HG03060 (cell line): ENCODE data around the gene SUSD4.
"Not testable (repeated sequence)": the region's sequence is repeated elsewhere in the genome, so short reads cannot be mapped to it uniquely, and the experiment has no call there.

Source experiments
- ATAC-seq: cut with Tn5 transposase; IDR thresholded peaks from one replicate; pipeline ENCODE4 v1.9.1; 2021; ENCODE audit warnings: low read depth, moderate number of reproducible peaks; ENCODE audit not compliant: unreplicated experiment

The SUSD4 gene, protein sequence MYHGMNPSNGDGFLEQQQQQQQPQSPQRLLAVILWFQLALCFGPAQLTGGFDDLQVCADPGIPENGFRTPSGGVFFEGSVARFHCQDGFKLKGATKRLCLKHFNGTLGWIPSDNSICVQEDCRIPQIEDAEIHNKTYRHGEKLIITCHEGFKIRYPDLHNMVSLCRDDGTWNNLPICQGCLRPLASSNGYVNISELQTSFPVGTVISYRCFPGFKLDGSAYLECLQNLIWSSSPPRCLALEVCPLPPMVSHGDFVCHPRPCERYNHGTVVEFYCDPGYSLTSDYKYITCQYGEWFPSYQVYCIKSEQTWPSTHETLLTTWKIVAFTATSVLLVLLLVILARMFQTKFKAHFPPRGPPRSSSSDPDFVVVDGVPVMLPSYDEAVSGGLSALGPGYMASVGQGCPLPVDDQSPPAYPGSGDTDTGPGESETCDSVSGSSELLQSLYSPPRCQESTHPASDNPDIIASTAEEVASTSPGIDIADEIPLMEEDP

DNA sequence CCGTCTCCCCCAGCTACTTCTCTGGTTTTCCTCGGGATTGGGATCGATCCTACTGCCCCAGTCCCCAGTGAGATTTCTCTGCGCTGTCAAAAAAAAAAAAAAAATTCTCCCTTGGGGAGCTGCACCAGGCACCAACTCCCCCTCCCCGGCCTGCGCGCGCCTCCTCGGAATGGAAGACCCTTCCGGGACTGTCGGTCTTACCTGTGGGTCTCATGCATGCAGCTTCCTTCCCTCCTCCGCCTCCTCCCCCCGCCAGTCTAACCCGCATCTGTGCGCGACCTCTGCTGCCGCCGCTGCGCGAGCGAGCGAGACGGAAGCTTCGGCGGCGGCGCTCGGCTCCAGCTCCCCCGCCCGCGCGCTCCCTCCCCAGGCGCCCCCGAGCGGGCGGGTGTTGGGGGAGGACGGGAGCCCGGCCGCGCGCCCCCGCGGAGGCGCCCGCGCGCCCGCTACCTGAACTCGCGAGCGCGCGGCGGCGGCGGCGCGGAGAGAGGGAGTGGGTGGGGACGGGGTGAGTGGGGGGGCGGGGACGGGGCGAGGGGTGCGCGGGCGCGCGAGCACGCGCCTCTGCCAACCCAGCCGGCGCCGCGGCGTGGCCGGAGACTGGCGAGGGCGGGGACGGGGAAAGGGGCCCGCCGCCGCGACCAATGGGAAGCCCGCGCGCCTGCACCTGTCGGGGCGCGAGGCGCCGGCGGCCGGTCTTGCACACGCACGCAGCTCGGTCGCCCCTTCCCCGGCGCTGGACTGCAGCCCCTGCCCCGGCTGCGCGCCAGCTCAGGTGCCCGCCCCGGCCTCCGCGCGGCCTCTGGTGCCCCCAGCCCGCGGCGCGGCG lies at the start of gene SUSD4:
Gene SUSD4 (minus strand): TSS at position 321 of the 829 bp plus-strand sequence. CDS start 751 bp downstream, outside the sequence.
- no peak for ATAC-seq

DNA sequence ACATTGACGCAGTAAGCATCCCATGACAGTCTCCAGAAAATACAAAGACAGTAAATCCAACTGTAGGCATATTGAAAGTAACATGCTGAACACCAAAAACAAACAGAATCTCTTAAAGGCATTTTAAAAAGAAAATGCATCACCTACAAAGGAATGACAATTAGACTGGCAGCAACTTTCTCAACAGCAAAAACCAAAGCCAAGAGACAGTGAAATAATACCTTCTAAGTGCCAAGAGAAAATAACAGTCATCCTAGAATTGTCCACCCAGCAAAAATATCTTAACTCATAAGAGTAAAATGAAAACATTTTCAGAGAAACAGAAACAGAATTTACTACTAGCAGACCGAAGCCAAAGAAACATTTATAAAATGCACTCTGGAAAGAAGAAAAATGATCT lies 49.2 kb upstream of the SUSD4 start:
- ATAC-seq: no peak

DNA sequence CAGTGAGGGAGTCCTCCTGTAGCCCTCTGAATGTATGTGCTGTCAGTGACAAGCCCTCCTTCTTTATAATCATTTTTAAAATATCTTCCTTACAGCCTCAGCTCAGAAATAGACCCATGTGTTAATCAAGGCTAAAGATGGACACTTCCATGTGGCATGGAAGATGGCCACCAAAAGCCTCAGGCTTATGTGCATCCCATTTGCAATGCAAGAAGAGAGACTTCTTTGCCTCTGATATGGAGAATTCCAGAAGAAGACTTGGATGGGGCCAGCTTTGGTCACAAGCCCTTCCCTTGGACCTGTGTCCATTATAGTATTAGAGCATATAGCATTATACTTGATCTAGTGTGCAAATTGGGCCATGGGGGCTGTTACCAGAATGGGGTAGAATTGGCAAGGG lies 47.7 kb upstream of the SUSD4 start:
- ATAC-seq: no peak

DNA sequence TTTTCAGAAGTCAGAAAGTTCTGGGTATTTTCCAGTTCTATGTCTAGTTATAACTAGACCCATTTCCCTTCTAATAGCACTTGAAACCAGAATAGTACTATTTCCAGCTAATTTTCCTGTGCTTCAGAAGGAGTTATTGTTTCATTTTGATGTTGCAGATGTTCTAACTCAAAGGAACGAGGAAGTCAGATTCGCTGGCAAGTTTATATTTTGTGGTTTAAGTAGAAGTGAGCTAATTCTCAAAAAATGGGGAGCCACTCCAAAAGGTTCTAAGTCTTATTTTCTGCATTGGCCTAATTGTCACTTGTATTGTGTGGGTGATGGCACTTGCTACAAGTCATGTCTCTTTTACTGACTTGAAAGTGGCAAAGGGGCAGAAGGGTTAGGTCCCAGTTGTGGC lies 47.3 kb upstream of the SUSD4 start:
- ATAC-seq: no peak

DNA sequence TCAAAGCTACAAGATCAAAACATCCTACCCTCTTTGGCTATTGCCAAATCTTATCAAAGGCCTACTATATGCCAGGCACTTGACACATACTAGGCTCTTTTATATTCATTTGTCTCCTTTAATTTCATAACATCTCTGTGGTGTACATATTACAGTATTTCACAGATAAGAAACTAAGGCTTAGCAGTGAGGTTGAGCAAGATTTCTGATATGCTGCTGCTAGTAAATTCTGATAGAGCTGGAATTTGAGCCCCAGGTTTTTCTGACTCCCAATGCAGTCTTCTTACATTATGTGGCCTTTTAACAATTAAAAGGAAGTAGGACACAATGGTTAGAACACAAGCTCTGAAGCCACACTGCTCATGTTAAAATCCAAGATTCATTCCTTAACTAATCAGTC lies 46.1 kb upstream of the SUSD4 start:
- ATAC-seq: no peak

DNA sequence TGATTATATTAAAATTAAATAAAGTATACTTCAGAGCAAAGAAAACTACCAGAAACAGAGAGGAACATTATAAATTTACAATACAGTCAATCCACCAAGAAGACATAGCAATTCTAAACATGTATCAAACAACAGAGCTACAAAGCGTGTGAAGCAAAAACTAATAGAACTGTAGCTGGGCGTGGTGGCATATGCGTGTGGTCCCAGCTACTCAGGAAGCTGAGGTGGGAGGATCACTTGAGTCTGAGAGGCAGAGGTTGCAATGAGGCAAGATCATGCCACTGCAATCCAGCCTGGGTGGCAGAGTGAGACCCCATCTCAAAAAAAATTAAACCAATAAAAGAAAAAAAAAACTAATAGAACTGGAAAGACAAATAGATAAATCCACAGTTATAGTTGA lies 41.5 kb upstream of the SUSD4 start:
- no peak for ATAC-seq

DNA sequence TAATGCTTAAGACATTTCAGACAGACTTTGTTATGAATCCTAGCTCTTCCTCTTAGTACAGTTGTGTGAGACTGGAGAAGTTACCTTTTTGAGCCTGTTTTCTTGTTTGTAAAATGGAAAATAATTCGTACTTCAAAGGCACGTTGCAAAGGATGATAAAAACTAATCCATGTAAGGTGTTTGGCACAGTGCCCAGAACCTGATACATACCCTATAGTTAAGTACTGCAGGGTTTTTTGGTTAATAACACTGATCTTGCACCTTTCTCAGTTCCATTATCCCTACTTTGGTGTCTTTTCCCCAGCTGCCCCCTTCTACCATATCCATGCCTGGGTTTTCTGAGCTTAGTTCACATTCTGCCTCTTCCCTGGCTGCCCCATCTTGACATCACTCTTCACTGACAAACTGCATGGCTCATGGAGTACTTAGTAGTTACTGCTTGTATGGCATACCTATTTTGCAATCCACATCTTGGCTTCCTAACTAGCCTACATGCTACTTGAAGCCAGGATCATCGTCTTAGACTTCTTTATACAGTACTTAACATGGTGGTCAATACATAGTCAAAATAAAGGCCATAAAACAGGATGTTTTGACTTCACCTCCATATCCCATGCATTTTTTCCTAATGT lies 39.3 kb upstream of the SUSD4 start:
- ATAC-seq: no peak

DNA sequence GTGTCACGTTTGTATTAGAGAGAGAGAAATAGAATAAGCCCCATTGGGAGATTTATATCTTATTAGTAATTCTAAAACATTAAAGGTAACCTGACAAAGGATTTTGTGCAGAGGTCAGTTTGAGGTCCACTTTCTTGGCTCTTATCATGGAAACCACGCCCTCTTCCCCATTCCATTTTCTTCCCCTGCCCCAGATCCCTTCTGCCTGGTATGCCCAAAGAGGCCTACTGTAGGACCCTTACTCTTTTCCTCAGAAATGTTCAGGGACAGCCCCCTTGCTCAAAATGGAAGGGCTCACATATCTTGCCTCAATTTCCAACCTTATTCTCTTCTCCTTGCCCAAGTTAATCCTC lies 38.8 kb upstream of the SUSD4 start:
- no peak for ATAC-seq

DNA sequence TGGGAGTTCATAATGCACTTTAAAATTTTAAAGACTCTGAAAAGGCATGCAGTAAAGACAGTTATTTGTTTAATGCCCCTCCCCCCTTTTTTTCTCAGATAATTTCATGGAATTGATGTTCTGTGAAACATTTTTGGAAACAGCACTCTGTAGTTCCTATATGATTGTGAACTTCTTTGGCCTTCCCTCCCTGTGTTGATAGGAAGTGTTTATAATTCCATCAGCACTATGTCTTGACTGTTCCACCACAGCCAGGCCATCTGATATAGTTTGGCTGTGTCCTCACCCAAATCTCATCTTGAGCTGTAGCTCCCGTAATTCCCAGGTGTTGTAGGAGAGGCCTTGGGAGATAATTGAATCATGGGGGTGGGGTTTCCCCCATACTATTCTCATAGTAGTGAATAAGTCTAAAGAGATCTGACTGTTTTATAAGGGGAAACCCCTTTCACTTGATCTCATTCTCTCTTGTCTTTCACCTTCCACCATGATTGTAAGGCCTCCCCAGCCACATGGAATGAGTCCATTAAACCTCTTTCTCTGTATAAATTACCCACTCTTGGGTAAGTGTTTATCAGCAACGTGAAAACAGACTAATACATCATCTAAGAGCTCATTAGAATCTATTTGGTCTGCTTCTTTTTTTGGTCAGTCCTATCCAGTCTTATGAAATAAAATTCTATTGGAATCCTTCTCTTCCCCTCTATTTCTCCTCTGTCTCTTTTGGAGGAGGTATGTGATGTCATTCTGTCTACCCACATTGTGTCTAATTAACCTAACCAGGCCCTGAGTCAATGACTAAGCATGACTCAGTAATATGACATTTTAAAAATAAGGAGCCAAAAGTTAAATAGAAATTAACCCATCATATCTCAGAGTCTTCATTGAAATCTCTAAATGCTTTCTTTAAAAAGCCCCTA lies 38.2 kb upstream of the SUSD4 start:
- ATAC-seq: no peak

DNA sequence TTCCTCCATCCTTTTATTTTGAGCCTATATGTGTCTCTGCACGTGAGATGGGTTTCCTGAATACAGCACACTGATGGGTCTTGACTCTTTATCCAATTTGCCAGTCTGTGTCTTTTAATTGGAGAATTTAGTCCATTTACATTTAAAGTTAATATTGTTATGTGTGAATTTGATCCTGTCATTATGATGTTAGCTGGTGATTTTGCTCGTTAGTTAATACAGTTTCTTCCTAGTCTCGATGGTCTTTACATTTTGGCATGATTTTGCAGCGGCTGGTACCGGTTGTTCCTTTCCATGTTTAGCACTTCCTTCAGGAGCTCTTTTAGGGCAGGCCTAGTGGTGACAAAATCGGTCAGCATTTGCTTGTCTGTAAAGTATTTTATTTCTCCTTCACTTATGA lies 35.4 kb upstream of the SUSD4 start:
- not testable (repeated sequence) for ATAC-seq

DNA sequence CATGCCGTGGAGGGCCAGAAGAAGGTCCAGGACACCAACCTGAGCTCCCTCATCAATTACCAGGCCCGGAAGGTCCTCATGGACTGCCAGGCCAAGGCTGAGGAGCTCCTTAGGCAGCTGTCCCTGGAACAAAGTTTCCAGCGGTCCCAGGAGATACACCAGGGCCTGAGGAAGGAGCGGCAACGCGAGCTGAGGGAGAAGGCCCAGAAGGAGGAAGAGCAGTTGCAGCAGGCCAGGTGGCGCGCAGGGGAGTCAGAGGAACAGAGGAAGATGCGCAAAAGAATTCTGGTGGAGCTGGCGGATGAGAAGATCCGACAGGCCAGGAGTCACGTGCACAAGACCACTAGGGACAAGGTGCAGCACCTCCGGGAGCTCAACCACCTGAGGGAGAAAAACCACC lies 30.7 kb upstream of the SUSD4 start:
- no peak for ATAC-seq

DNA sequence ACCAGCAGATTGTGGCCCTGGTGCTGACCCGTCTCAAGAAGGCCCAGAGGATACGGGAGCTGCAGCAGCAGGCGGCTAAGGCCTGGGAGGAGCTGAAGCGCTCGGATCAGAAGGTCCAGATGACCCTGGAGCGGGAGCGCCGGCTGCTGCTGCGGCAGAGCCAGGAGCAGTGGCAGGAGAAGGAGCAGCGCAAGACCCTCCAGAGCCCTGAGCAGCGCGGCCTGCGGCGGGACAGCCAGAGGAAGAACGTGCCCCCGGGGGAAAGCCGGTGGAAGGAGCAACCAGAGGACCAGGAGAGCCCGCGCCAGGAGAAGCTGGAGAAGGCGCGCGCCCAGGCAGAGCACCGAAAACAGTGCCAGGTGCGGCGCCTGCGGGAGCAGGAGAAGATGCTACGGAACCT lies 30.3 kb upstream of the SUSD4 start:
- ATAC-seq: no peak

DNA sequence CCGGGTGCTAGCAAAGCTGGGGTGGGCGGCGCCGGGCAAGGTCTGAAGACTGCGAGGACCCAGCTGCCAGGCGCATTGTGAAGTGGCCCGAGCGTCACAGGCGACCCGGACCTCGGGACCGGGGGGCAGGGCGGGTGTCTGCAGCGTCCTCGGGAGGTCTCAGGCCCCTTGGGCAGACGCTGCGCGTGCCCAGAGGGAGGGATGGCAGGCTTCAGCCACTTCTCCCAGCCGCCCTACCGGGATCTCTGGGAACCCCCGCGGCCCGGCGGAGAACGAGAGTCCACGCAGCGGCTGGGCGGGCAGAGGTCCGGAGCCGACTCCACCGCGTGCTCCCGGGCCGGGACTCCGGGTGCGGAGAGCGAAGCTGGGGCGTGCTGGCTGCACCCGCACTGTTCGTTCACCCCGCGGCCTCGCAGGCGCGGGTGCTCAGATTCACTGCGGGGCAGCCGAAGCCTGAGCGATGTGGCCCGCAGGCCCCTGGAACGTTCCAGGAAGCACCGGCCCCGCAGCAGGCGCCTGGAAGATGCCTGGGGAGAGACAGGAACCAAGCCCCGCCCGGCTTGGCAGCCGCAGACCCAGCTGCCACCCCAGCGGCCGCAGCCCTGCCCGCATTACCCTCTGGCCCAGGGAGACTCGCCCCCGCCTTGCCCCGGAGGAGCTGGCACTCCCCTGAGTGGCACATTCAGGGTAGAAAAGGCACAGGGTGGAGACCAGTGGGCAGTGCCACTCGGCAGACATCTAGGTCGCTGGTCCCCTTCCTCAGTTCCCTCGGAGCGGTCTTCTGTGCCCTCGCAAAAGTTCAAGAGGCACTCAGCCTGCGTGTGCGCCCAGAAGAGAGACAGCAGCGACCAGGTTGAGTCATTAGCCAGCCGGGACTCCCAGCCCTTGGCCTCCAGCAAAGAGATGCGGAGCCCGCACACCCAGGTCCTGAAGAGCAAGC lies 29.6 kb upstream of the SUSD4 start, which contains the start of gene CCDC185:
Gene CCDC185 (plus strand): TSS at position 141 of the 940 bp plus-strand sequence. CDS start 61 bp downstream, at position 202.
- ATAC-seq: no peak

DNA sequence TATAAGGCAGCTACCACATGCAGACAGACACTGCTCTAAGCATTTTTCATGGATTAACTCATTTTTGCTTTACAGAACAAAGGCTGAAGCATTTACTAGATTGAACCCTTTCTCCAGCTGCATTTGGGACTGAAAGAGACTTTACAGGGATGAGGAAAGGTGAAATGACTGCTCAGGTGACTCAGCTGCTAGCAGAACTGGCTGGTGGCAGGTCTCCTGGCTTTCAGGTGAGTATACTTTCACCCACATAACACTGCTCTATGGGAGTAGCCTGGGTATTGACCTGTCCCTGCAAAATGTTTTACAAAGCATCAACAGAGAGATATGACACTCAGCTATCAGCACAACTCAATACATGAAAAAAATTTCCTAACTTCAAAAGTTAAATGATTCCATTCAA lies 26.6 kb upstream of the SUSD4 start:
- no peak for ATAC-seq

DNA sequence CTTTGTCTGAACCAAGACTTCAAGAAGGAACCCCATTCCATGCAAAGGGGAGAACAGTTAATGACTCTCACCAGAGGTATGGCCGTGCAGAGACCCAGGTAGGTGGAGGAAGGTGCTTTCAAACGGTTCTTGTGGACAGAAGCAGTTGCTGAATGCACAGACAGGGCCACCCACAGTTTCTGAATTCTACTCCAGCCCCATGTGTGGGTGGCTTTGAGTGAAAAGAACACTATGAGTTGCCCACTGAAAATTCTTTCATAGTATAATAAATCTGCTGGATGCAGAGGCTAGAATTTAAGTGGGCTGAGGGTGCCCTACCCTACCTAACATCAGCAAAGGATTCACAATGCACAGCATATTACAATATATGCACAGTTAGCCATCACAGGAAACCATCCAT lies 22.0 kb upstream of the SUSD4 start:
- no peak for ATAC-seq

DNA sequence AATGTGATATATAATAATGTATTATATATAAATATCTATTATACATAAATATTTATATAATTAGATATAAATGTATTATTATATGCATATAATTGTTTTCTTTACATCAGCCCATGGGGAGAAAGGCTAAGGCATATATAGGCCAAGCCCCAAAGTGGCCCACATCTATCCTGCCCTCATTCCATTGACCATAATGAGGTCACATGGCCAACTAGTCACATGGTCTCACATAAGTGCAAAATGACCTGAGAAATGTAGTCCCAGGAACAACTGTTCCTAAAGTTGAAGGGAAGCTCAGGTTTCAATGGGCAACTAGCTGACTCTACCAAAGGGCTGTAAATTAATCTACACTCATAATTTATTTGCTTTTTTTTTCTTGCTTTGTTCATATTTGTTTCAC lies 14.8 kb upstream of the SUSD4 start:
- ATAC-seq: no peak

DNA sequence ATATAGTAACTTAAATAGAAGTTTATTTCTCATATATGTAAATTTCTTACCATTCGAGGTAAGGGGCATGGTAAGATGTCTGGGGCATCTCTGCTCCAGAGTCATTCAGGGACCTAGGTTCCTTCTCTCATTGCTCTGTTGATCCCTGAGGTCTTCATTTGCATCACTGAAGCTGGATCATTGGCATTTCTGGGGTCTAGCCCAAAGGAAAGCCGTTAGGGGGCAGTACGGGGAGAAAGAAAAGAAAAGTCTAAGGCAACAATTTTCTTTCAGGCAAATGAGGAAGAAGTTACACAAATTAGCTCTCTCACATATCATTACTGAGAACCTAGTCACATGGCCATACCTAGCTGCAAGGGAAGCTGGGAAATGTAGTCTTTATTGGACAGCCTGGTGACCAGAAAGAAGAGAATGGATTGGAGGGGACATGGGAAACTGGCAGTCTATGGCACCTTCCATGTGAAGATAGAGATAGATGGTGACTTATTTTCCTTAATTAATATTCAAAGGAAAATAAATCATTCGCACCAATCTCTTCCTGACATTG lies 10.2 kb upstream of the SUSD4 start:
- ATAC-seq: no peak

DNA sequence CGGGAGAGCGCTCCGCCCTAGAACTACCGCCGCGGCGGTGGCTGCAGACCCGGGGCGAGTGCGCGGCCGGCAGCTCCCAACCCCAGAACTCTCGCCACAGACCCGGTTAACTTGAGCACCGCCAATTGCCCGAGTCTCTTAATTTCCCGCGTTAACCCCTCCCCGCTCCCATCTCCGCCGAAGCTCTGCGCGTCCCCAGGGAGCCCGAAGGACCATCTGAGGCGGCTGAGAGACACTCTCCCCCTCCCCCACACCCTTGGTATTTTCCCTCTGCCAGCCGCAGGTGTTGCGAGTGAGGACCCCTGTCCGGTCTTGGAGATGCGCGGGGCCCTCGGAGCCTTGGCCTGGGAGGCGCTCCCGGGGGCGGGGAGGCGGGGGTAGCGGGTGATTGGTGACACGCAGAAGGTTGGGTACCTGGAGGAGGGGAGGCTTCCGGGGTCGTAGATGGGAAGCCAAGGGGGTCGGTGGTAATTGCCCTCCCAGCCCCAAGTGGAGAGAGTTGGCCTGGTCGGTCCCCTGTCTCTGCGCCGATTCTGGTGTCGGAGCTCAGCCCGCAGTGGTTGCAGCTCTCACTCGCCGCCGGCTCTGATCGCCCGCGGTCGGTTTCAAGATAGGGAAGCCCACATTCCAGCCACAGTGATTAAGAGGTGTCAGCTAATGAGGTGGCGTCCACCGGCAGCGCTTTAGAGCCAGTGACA lies 858 bp upstream of the SUSD4 start:
- ATAC-seq: no peak
